Hepatocyte (in vitro differentiated cells): ENCODE results near the gene MAPK4.

Experiments
- CTCF ChIP-seq: fragments of 200-600 bp; sonication (generic); IDR thresholded peaks from 2 replicates; pipeline ENCODE4 v1.5.1; 2016; ENCODE audit warnings: antibody characterized with exemption, mild to moderate bottlenecking; ENCODE audit not compliant: poor library complexity
- EZH2 ChIP-seq: fragments of 200-600 bp; sonication (generic); IDR thresholded peaks from 2 replicates; pipeline ENCODE4 v1.6.1; 2016; ENCODE audit warnings: antibody characterized with exemption, mild to moderate bottlenecking, borderline replicate concordance
- EZH2phosphoT487 ChIP-seq: fragments of 200-600 bp; sonication (generic); IDR thresholded peaks from one replicate; pipeline ENCODE4 v1.6.1; 2018; ENCODE audit warnings: antibody characterized with exemption, mild to moderate bottlenecking, low read depth, moderate library complexity; ENCODE audit not compliant: unreplicated experiment, severe bottlenecking

DNA sequence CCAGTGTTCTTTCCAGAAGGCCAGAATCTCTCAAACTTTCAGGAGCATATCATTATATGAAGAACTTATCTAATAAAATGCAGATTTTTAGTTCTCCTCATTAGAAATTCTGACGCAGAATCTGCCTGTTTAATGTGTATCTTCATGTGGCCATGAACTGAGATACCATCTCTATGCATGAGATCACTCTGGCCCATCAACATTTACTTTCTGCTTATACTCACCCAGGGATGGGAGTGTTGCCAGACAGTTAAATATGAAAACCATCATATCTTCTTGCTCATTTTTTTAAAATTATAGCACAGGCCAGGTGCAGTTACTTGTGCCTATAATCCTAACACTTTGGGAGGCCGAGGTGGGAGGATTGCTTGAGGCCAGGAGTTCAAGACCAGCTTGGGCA is 60.4 kb downstream of the MAPK4 start:
- TF ChIP-seq CTCF (no peak), EZH2phosphoT487 (no peak), EZH2 (no peak)
